ENCODE results near the gene YIF1A.
"Not testable (repeated sequence)": the region's sequence is repeated elsewhere in the genome, so short reads cannot be mapped to it uniquely, and the experiment has no call there.

- not testable (repeated sequence) for TF ChIP-seq POLR2A (IDR thresholded peaks at IDR 0.05; ENCODE audit: extremely low read depth, insufficient read length); MYC (IDR thresholded peaks at IDR 0.05; ENCODE audit: low read depth, low read length)
Observed at GRCh38 chr11:66277064-66277463, 11.9 kb downstream of the YIF1A start.
